Measurements from ENCODE around the gene NRIP2. TPM values are rescaled to one million over a fixed set of nuclear protein-coding genes. Genes with fewer than 3 reads are reported as not detected.

The NRIP2 gene
- total RNA-seq, 5 donors from 2014 or later (not counting 1 experiment from before 2014, with no cell fraction given) = not detected

DNA sequence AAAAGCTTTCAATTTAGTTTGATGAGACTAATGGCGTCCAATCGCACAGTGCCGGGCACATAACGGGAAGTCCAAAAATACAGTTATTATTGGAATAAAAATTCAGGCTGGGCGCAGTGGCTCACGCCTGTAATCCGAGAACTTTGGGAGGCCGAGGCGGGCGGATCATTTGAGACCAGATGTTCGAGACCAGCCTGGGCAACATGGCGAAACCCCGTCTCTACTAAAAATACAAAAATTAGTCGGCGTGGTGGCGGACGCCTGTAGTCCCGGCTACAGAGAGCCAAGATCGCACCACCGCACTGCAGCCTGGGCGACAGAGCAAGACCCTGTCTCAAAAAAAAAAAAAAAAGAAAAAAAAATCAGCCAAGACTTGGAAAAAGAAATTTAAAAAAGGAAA lies 41.3 kb downstream of the NRIP2 start:
- no peaks in the 10 kb centered on the region for H3K27me3 ChIP-seq (replicated peaks in 1 of 2; ENCODE audit: control insufficient read depth in 2 of 2, extremely low read depth in 1 of 2, insufficient read depth in 2 of 2, low read length in 1 of 2)
- H3K4me1 Mint-ChIP-seq = peaks cover 18 to 28% (median 22%) of the 10 kb centered on the region in 3 donors
- no peaks in the 10 kb centered on the region for H3K27me3 Mint-ChIP-seq
- peaks cover 7% of the 10 kb centered on the region for H3K36me3 Mint-ChIP-seq
- CTCF ChIA-PET = interaction anchor here in 1 of 2 donors (0.9 kb wide), 1 partner anchor 110 kb away, joined by 3 read pairs; no protein-coding TSS in a partner anchor
- H3K4me3 ChIP-seq (ENCODE audit: control insufficient read depth in 1 of 2, extremely low read depth in 1 of 2, low read length in 1 of 2) = no peak overlapping the region
- H3K27ac ChIP-seq (ENCODE audit: low read length) = no peak overlapping the region
- no peak for DNase-seq
- peak overlapping the region; percentile 76 to 83 (median 82) for H3K4me3 Mint-ChIP-seq
- ATAC-seq (replicated peaks in 1 of 4) = no peak
- H3K36me3 ChIP-seq (ENCODE audit: control insufficient read depth in 2 of 2, extremely low read depth in 1 of 2, insufficient read depth in 1 of 2, low read length in 1 of 2) = peaks cover 4 to 12% of the 10 kb centered on the region in 2 donors
- POLR2A ChIA-PET = no interaction called here
- peaks cover 4 to 29% of the 10 kb centered on the region in 2 experiments for H3K4me1 ChIP-seq (ENCODE audit: control insufficient read depth in 1 of 2, extremely low read depth in 1 of 2, insufficient read depth in 2 of 2, low read length in 2 of 2)
- H3K9me3 Mint-ChIP-seq = no peaks in the 10 kb centered on the region
- 99% methylated on average over 12 of the region's 21 CpGs for WGBS (ENCODE audit: insufficient coverage)
- H3K27ac Mint-ChIP-seq = no peak overlapping the region
- H3K9me3 ChIP-seq = no peaks in the 10 kb centered on the region

DNA sequence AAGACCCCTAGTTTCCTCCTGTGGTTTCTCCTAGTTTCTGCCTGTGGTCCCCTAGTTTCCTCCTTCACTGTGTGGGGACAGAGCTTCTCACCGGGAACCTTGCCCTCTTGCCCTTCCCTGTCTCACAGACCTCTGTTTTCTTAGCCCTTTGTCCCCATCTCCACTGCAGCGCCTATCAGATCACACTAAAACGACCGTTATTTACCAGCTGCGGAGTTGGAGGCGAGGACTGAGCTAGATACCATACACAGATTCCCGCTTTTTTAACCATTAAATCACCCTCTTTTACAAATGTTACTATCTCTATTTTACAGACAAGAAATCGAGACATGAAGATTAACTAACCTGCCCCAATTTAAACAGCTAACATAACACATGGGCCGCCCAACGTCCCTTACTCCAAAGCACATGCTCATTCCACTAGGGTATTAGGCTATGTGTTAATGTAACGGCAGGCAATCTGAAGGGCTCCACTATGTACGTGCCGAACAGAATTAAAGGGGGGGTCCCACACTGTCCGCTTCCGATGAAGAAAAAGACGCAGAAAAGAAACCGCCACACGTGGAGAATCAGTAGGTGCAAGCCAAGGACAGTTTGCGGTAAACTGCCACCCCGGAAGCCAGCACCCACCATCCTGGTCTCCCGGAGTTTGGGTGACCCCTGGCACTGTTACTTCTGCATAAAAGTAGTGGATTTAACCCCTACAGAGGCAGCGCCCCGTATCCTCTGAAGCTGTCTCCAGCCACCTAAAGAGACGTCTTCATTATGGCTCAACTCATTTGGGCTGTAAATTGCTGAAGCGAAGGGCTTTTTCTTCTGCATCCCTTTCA lies 41.9 kb downstream of the NRIP2 start:
- Mint-ChIP-seq H3K4me3 (peak overlapping the region; percentile 76 to 83 (median 82)), H3K27ac (peak overlapping the region in 1 of 2 donors; percentile 2), H3K36me3 (peaks cover 4% of the 10 kb centered on the region), H3K4me1 (peaks cover 18 to 24% (median 18%) of the 10 kb centered on the region in 3 donors), H3K27me3 (no peaks in the 10 kb centered on the region), H3K9me3 (no peaks in the 10 kb centered on the region)
- Histone ChIP-seq H3K27me3 (replicated peaks in 1 of 2; ENCODE audit: control insufficient read depth in 2 of 2, extremely low read depth in 1 of 2, insufficient read depth in 2 of 2, low read length in 1 of 2) (no peaks in the 10 kb centered on the region), H3K4me3 (ENCODE audit: control insufficient read depth in 1 of 2, extremely low read depth in 1 of 2, low read length in 1 of 2) (no peak overlapping the region), H3K36me3 (ENCODE audit: control insufficient read depth in 2 of 2, extremely low read depth in 1 of 2, insufficient read depth in 1 of 2, low read length in 1 of 2) (peaks cover 4 to 5% of the 10 kb centered on the region in 2 donors), H3K9me3 (no peaks in the 10 kb centered on the region), H3K27ac (ENCODE audit: low read length) (no peak overlapping the region), H3K4me1 (ENCODE audit: control insufficient read depth in 1 of 2, extremely low read depth in 1 of 2, insufficient read depth in 2 of 2, low read length in 2 of 2) (peaks cover 4 to 28% of the 10 kb centered on the region in 2 experiments)
- DNase-seq (no peak), ATAC-seq (replicated peaks in 1 of 4) (no peak)
- CTCF ChIA-PET = interaction anchor here in 1 of 2 donors (0.6 to 0.9 kb wide), 2 partner anchors 101 to 110 kb away, joined by 3 to 4 read pairs; no protein-coding TSS in a partner anchor
- POLR2A ChIA-PET = no interaction called here
- WGBS (ENCODE audit: insufficient coverage) = 78% methylated on average over 16 of the region's 25 CpGs

DNA sequence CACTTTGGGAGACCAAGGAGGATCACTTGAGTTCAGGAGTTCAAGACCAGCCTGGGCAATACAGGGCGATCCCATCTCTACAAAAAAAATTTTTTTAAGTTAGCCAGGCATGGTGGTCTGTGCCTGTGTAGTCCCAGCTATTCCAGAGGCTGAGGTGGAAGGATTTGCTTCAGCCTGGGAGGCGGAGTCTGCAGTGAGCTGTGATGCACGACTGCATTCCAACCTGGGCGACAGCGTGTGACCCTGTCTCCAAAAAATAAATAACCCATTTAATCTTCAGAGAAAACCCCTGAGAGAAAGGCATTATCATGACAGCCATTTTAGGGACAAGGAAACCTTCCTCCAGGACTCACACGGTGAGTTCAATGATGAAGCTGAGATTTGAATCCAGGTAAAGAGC lies 43.7 kb downstream of the NRIP2 start:
- WGBS (ENCODE audit: insufficient coverage) = 83% methylated on average over 1 of the region's 6 CpGs
- Histone ChIP-seq H3K27me3 (replicated peaks in 1 of 2; ENCODE audit: control insufficient read depth in 2 of 2, extremely low read depth in 1 of 2, insufficient read depth in 2 of 2, low read length in 1 of 2) (no peaks in the 10 kb centered on the region), H3K27ac (ENCODE audit: low read length) (no peak overlapping the region), H3K36me3 (ENCODE audit: control insufficient read depth in 2 of 2, extremely low read depth in 1 of 2, insufficient read depth in 1 of 2, low read length in 1 of 2) (no peaks in the 10 kb centered on the region), H3K4me1 (ENCODE audit: control insufficient read depth in 1 of 2, extremely low read depth in 1 of 2, insufficient read depth in 2 of 2, low read length in 2 of 2) (peaks cover 2 to 12% of the 10 kb centered on the region in 2 experiments), H3K9me3 (no peaks in the 10 kb centered on the region), H3K4me3 (ENCODE audit: control insufficient read depth in 1 of 2, extremely low read depth in 1 of 2, low read length in 1 of 2) (no peak overlapping the region)
- ChIA-PET CTCF (no interaction called here), POLR2A (no interaction called here)
- Mint-ChIP-seq H3K4me3 (no peak overlapping the region), H3K4me1 (peaks cover 1 to 8% (median 3%) of the 10 kb centered on the region in 3 donors), H3K27me3 (no peaks in the 10 kb centered on the region), H3K27ac (no peak overlapping the region), H3K9me3 (no peaks in the 10 kb centered on the region), H3K36me3 (no peaks in the 10 kb centered on the region)
- ATAC-seq (replicated peaks in 1 of 4) (no peak), DNase-seq (no peak)

DNA sequence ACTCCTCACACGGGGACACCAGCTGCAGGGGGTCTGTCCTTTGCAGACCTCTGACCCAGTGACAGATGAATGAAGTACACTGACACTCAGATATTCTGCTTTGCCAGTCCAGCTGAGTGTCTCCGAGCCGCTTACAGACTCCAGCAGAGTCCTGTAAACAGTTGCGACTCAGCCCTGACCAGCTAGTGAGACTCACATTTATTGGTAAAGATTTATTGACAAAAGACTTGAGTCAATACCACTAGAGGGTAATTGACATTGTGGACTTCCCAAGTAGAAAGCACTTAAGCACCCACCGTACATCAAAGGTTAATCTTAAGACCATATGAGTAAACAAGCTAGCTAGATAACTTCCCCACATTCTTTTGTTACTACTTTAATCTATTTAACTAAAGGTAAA lies 49.8 kb downstream of the NRIP2 start:
- H3K36me3 Mint-ChIP-seq = no peaks in the 10 kb centered on the region

DNA sequence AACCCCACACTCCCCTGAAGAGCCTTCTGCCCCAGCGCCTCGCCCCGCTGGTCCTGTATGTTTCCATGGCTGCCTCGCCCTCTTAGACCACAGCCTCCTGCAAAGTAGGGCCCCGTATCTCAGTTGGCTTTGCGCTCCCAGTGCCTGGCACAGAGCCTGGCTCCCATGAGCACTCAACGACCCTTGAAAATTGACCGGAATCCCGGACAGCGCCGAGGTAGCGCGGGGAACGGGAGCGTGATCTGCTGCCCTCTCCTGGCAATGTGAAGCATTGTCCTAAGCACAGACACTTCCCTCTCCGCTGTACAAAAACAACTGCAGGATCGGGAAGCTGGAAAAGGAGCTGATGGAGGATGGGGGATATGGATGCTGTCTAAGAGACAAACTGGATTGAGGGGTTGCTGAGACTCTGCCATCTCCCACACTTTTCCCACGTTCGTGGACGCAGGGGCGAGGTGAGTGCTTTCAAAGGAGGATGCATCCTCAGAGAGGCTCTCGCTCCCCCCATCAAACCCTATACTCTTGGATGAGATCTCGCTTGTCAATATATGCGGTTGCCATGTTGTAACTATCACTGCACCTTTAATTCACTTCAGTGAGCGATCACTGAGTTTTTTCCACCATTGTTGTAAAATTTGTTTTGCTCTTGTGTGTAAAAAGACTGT lies 50.8 kb downstream of the NRIP2 start:
- Histone ChIP-seq H3K27ac (ENCODE audit: low read length) (no peak overlapping the region), H3K36me3 (ENCODE audit: control insufficient read depth in 2 of 2, extremely low read depth in 1 of 2, insufficient read depth in 1 of 2, low read length in 1 of 2) (no peaks in the 10 kb centered on the region), H3K4me1 (ENCODE audit: control insufficient read depth in 1 of 2, extremely low read depth in 1 of 2, insufficient read depth in 2 of 2, low read length in 2 of 2) (peaks cover 0 to 10% of the 10 kb centered on the region in 2 experiments), H3K9me3 (no peaks in the 10 kb centered on the region), H3K27me3 (replicated peaks in 1 of 2; ENCODE audit: control insufficient read depth in 2 of 2, extremely low read depth in 1 of 2, insufficient read depth in 2 of 2, low read length in 1 of 2) (peaks cover 2 to 23% of the 10 kb centered on the region in 2 experiments), H3K4me3 (ENCODE audit: control insufficient read depth in 1 of 2, extremely low read depth in 1 of 2, low read length in 1 of 2) (peak overlapping the region; percentile 22 to 44)
- 9% methylated on average over 14 of the region's 25 CpGs for WGBS (ENCODE audit: insufficient coverage)
- peaks cover 12 to 13% (median 12%) of the 10 kb centered on the region in 3 donors for H3K4me1 Mint-ChIP-seq
- ATAC-seq (replicated peaks in 1 of 4) (peak; percentile 82 to 93 (median 88)), DNase-seq (peak in 25 of 35 experiments; percentile 6 to 71 (median 30))
- no peak overlapping the region for H3K27ac Mint-ChIP-seq
- no peaks in the 10 kb centered on the region for H3K36me3 Mint-ChIP-seq
- H3K27me3 Mint-ChIP-seq = peaks cover 10 to 15% of the 10 kb centered on the region in 2 donors
- no peaks in the 10 kb centered on the region for H3K9me3 Mint-ChIP-seq
- H3K4me3 Mint-ChIP-seq = peak overlapping the region; percentile 72 to 77 (median 75)
- POLR2A ChIA-PET = no interaction called here
- CTCF ChIA-PET = interaction anchor here (0.7 to 2.2 kb wide), 10 partner anchors 10 to 103 kb away, joined by 3 to 12 read pairs (median 4); partner anchors contain the start of gene FKBP4 (in 1 of the 2)

More for the DNA sequence above, 49.8 kb downstream of the NRIP2 start:
- H3K4me1 Mint-ChIP-seq = peaks cover 12 to 13% (median 12%) of the 10 kb centered on the region in 3 donors
- CTCF ChIA-PET = interaction anchor here (1.1 to 2.2 kb wide), 4 partner anchors 9 to 102 kb away, joined by 3 to 9 read pairs (median 3); partner anchors contain the start of gene FKBP4 (in 1 of the 2)
- Histone ChIP-seq H3K36me3 (ENCODE audit: control insufficient read depth in 2 of 2, extremely low read depth in 1 of 2, insufficient read depth in 1 of 2, low read length in 1 of 2) (no peaks in the 10 kb centered on the region), H3K9me3 (no peaks in the 10 kb centered on the region), H3K4me3 (ENCODE audit: control insufficient read depth in 1 of 2, extremely low read depth in 1 of 2, low read length in 1 of 2) (no peak overlapping the region), H3K27ac (ENCODE audit: low read length) (no peak overlapping the region), H3K4me1 (ENCODE audit: control insufficient read depth in 1 of 2, extremely low read depth in 1 of 2, insufficient read depth in 2 of 2, low read length in 2 of 2) (peaks cover 0 to 10% of the 10 kb centered on the region in 2 experiments), H3K27me3 (replicated peaks in 1 of 2; ENCODE audit: control insufficient read depth in 2 of 2, extremely low read depth in 1 of 2, insufficient read depth in 2 of 2, low read length in 1 of 2) (peaks cover 2 to 23% of the 10 kb centered on the region in 2 experiments)
- no peak overlapping the region for H3K27ac Mint-ChIP-seq
- POLR2A ChIA-PET = interaction anchor here in 1 of 2 donors (0.7 kb wide), 1 partner anchor 13 kb away, joined by 3 read pairs; no protein-coding TSS in a partner anchor
- ATAC-seq (replicated peaks in 1 of 4) (no peak), DNase-seq (no peak)
- peaks cover 10 to 15% of the 10 kb centered on the region in 2 donors for H3K27me3 Mint-ChIP-seq
- no peaks in the 10 kb centered on the region for H3K9me3 Mint-ChIP-seq
- 93% methylated on average over 3 of the region's 5 CpGs for whole genome bisulfite sequencing (ENCODE audit: insufficient coverage)
- H3K4me3 Mint-ChIP-seq = no peak overlapping the region

DNA sequence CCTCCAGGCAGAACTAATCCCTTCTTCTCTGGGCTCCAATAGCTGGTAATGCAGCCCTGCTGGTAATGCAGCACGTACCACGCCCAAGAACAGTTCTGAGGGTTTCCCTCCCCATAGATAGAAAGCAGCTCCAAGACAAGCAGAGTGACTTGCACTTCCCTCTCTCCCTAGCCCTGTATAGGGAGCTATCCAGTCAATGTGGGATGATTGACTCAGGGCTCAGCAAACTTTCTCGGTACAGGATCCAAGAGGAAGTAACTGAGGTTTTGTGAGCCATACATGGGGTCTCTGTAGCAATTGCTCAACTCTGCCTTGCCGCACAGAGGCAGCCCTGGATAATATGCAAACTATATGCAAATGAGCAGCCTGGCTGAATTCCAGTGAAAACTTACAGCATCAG lies 55.6 kb downstream of the NRIP2 start:
- peaks cover 7 to 11% of the 10 kb centered on the region in 2 donors for H3K27me3 Mint-ChIP-seq
- ChIA-PET POLR2A (no interaction called here), CTCF (interaction anchor here in 1 of 2 donors (1.4 kb wide), 1 partner anchor 52 kb away, joined by 3 read pairs; no protein-coding TSS in a partner anchor)
- peaks cover 2 to 30% of the 10 kb centered on the region in 2 experiments for H3K27me3 ChIP-seq (replicated peaks in 1 of 2; ENCODE audit: control insufficient read depth in 2 of 2, extremely low read depth in 1 of 2, insufficient read depth in 2 of 2, low read length in 1 of 2)
- H3K9me3 Mint-ChIP-seq = no peaks in the 10 kb centered on the region
- WGBS (ENCODE audit: insufficient coverage) = 86% methylated on average over 1 of the region's 4 CpGs
- peaks cover 9 to 11% (median 10%) of the 10 kb centered on the region in 3 donors for H3K4me1 Mint-ChIP-seq
- H3K27ac ChIP-seq (ENCODE audit: low read length) = no peak overlapping the region
- H3K36me3 Mint-ChIP-seq = no peaks in the 10 kb centered on the region
- no peak overlapping the region for H3K27ac Mint-ChIP-seq
- H3K4me3 Mint-ChIP-seq = no peak overlapping the region
- peaks cover 0 to 10% of the 10 kb centered on the region in 2 experiments for H3K4me1 ChIP-seq (ENCODE audit: control insufficient read depth in 1 of 2, extremely low read depth in 1 of 2, insufficient read depth in 2 of 2, low read length in 2 of 2)
- no peaks in the 10 kb centered on the region for H3K9me3 ChIP-seq
- no peak for ATAC-seq (replicated peaks in 1 of 4)
- no peak overlapping the region for H3K4me3 ChIP-seq (ENCODE audit: control insufficient read depth in 1 of 2, extremely low read depth in 1 of 2, low read length in 1 of 2)
- DNase-seq = no peak
- no peaks in the 10 kb centered on the region for H3K36me3 ChIP-seq (ENCODE audit: control insufficient read depth in 2 of 2, extremely low read depth in 1 of 2, insufficient read depth in 1 of 2, low read length in 1 of 2)

All from T-cell (primary cell).